Measurements from ENCODE around the gene ZNF726. TPM values are rescaled to one million over a fixed set of nuclear protein-coding genes. Genes with fewer than 3 reads are reported as not detected.

The ZNF726 gene
- total and polyA plus RNA-seq, 2 donors (not counting 1 experiment from before 2014, with no cell fraction given): 3.9 to 5.6 TPM

GRCh38 chr19:23971598-23971997 is 56.9 kb downstream of the ZNF726 start:
- ATAC-seq (ENCODE audit: low read depth): no peak
- no peak overlapping the region for H3K9ac ChIP-seq (ENCODE audit: low read length)
- no peak overlapping the region for H3K4me3 ChIP-seq (ENCODE audit: control extremely low read depth in 1 of 5, extremely low read depth in 1 of 5, insufficient read depth in 1 of 5, low read depth in 2 of 5, low read length in 4 of 5)
- H3K79me2 ChIP-seq (ENCODE audit: control insufficient read depth, insufficient read depth, low read length): no peaks in the 10 kb centered on the region
- H3K9me3 ChIP-seq (ENCODE audit: control extremely low read depth in 1 of 3, control insufficient read depth in 2 of 3, insufficient read depth in 1 of 3, low read length in 2 of 3): peaks cover 0 to 13% (median 0%) of the 10 kb centered on the region in 3 donors
- H3K9me3 Mint-ChIP-seq (ENCODE audit: insufficient read depth): no peaks in the 10 kb centered on the region
- no peak overlapping the region for H3K4me2 ChIP-seq (replicated peaks; ENCODE audit: low read depth, low read length, poor library complexity, severe bottlenecking)
- no peak overlapping the region for H3K4me3 Mint-ChIP-seq
- WGBS (ENCODE audit: insufficient coverage): 10% methylated on average over 30 of the region's 32 CpGs
- H3K4me1 Mint-ChIP-seq: no peaks in the 10 kb centered on the region
- H3K27me3 ChIP-seq (replicated peaks in 1 of 4; ENCODE audit: control extremely low read depth in 1 of 4, control insufficient read depth in 3 of 4, insufficient read depth in 4 of 4, low read length in 3 of 4): peaks cover 0 to 25% (median 4%) of the 10 kb centered on the region in 4 experiments
- TF ChIP-seq EZH2 (IDR thresholded peaks at IDR 0.05; ENCODE audit: borderline replicate concordance, insufficient read depth, low read depth, low read length, poor library complexity, severe bottlenecking): no peak
- no peak for TF ChIP-seq CTCF (IDR thresholded peaks at IDR 0.05)
- intact Hi-C loops (cut with micrococcal nuclease): no loop called here
- H3K4me1 ChIP-seq (ENCODE audit: control insufficient read depth in 2 of 2, insufficient read depth in 2 of 2, low read length in 2 of 2): no peaks in the 10 kb centered on the region
- no peak overlapping the region for H3K27ac ChIP-seq (ENCODE audit: low read length in 2 of 2)
- H2AFZ ChIP-seq (ENCODE audit: insufficient read depth, low read depth, low read length, poor library complexity, severe bottlenecking): no peak overlapping the region
- H3K27ac Mint-ChIP-seq: no peak overlapping the region
- H4K20me1 ChIP-seq (ENCODE audit: control insufficient read depth, insufficient read depth, low read length, poor library complexity, severe bottlenecking): no peaks in the 10 kb centered on the region
- POLR2A ChIA-PET: no interaction called here
- CTCF ChIA-PET: no interaction called here
- DNase-seq: no peak
- peaks cover 17% of the 10 kb centered on the region for H3K27me3 Mint-ChIP-seq
- H3K36me3 ChIP-seq (replicated peaks in 1 of 2; ENCODE audit: control extremely low read depth in 1 of 2, control insufficient read depth in 1 of 2, extremely low read depth in 1 of 2, insufficient read depth in 2 of 2, low read length in 1 of 2): no peaks in the 10 kb centered on the region

- peaks cover 0 to 13% (median 0%) of the 10 kb centered on the region in 3 donors for H3K9me3 ChIP-seq (ENCODE audit: control extremely low read depth in 1 of 3, control insufficient read depth in 2 of 3, insufficient read depth in 1 of 3, low read length in 2 of 3)
- 43% methylated on average over 16 of the region's 16 CpGs for WGBS (ENCODE audit: insufficient coverage)
- CTCF ChIA-PET: no interaction called here
- no peak overlapping the region for H3K9ac ChIP-seq (ENCODE audit: low read length)
- H4K20me1 ChIP-seq (ENCODE audit: control insufficient read depth, insufficient read depth, low read length, poor library complexity, severe bottlenecking): no peaks in the 10 kb centered on the region
- H3K27me3 Mint-ChIP-seq: peaks cover 17% of the 10 kb centered on the region
- H3K4me3 Mint-ChIP-seq: no peak overlapping the region
- no peaks in the 10 kb centered on the region for H3K36me3 ChIP-seq (replicated peaks in 1 of 2; ENCODE audit: control extremely low read depth in 1 of 2, control insufficient read depth in 1 of 2, extremely low read depth in 1 of 2, insufficient read depth in 2 of 2, low read length in 1 of 2)
- peaks cover 0 to 25% (median 4%) of the 10 kb centered on the region in 4 experiments for H3K27me3 ChIP-seq (replicated peaks in 1 of 4; ENCODE audit: control extremely low read depth in 1 of 4, control insufficient read depth in 3 of 4, insufficient read depth in 4 of 4, low read length in 3 of 4)
- no peak for TF ChIP-seq EZH2 (IDR thresholded peaks at IDR 0.05; ENCODE audit: borderline replicate concordance, insufficient read depth, low read depth, low read length, poor library complexity, severe bottlenecking)
- TF ChIP-seq CTCF (IDR thresholded peaks at IDR 0.05): no peak
- no peak overlapping the region for H2AFZ ChIP-seq (ENCODE audit: insufficient read depth, low read depth, low read length, poor library complexity, severe bottlenecking)
- ATAC-seq (ENCODE audit: low read depth) (no peak), DNase-seq (no peak)
- H3K9me3 Mint-ChIP-seq (ENCODE audit: insufficient read depth): no peaks in the 10 kb centered on the region
- H3K4me3 ChIP-seq (ENCODE audit: control extremely low read depth in 1 of 5, extremely low read depth in 1 of 5, insufficient read depth in 1 of 5, low read depth in 2 of 5, low read length in 4 of 5): no peak overlapping the region
- H3K4me1 Mint-ChIP-seq: no peaks in the 10 kb centered on the region
- no peaks in the 10 kb centered on the region for H3K4me1 ChIP-seq (ENCODE audit: control insufficient read depth in 2 of 2, insufficient read depth in 2 of 2, low read length in 2 of 2)
- no peaks in the 10 kb centered on the region for H3K79me2 ChIP-seq (ENCODE audit: control insufficient read depth, insufficient read depth, low read length)
- intact Hi-C loops (cut with micrococcal nuclease): no loop called here
- POLR2A ChIA-PET: no interaction called here
- H3K27ac Mint-ChIP-seq: no peak overlapping the region
- H3K27ac ChIP-seq (ENCODE audit: low read length in 2 of 2): no peak overlapping the region
- H3K4me2 ChIP-seq (replicated peaks; ENCODE audit: low read depth, low read length, poor library complexity, severe bottlenecking): no peak overlapping the region
These were observed 57.5 kb downstream of the ZNF726 start for GRCh38 chr19:23972161-23972560.
